ENCODE data around the gene APOBEC3G.
"Not testable (repeated sequence)": the region's sequence is repeated elsewhere in the genome, so short reads cannot be mapped to it uniquely, and the experiment has no call there.

Gene APOBEC3G

DNA sequence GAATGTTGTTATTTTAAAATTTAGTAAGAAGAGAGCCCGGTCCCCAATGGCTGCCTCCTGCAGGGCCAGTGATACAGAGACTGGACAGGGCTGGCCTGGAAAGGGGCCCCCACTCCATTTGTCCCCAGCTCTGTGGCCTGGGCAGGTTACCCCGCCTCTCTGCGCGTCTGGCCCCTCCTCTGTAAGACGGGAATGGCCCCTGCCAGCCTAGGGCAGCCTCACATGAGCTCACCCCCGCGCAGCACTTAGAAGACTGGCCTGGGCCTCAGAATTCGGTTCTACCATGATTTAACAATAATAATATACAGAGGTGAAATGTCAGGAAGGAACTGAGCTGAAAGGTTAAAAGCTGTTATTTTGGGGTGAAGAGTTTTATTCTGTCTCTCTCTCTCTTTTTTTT is 1.3 kb downstream of the APOBEC3G start:
- ATAC-seq: no peak
- TF ChIP-seq RARB (CRISPR knock-in tag; IDR thresholded peaks at IDR 0.05) (no peak), PPARA (CRISPR knock-in tag; IDR thresholded peaks at IDR 0.05; ENCODE audit: borderline replicate concordance) (no peak), BACH2 (CRISPR knock-in tag; IDR thresholded peaks at IDR 0.05; ENCODE audit: borderline replicate concordance) (no peak), ZFP3 (CRISPR knock-in tag; IDR thresholded peaks at IDR 0.05) (no peak), GLIS3 (CRISPR knock-in tag; IDR thresholded peaks at IDR 0.05) (no peak), ZNF8 (CRISPR knock-in tag; IDR thresholded peaks at IDR 0.05) (no peak), CSDC2 (CRISPR knock-in tag; IDR thresholded peaks at IDR 0.05) (no peak)
- TF ChIP-seq, protein P1, sequence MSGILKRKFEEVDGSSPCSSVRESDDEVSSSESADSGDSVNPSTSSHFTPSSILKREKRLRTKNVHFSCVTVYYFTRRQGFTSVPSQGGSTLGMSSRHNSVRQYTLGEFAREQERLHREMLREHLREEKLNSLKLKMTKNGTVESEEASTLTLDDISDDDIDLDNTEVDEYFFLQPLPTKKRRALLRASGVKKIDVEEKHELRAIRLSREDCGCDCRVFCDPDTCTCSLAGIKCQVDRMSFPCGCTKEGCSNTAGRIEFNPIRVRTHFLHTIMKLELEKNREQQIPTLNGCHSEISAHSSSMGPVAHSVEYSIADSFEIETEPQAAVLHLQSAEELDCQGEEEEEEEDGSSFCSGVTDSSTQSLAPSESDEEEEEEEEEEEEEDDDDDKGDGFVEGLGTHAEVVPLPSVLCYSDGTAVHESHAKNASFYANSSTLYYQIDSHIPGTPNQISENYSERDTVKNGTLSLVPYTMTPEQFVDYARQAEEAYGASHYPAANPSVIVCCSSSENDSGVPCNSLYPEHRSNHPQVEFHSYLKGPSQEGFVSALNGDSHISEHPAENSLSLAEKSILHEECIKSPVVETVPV (CRISPR knock-in tag; IDR thresholded peaks at IDR 0.05): no peak

DNA sequence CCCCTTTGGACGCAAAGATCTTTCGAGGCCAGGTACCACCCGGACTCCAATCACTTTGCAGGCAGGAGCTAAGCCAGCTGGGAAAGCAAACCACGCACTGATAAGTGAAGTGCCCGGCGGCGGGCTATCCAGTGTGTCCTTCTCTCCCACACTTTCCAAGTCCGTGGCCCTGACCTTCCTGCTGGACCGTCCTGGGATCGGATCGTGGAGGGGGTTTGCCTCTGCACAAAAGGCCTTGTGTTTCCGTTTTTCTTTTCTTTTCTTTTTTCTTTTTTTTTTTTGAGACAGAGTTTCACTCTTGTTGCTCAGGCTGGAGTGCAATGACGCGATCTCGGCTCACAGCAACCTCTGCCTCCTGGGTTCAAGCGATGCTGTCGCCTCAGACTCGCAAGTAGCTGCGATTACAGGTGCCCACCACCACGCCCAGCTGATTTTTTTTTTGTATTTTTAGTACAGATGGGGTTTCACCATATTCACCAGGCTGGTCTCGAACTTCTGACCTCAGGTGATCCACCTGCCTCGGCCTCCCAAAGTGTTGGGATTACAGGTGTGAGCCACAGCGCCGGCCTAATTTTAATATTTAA is 2.1 kb downstream of the APOBEC3G start:
- ATAC-seq: not testable (repeated sequence)

DNA sequence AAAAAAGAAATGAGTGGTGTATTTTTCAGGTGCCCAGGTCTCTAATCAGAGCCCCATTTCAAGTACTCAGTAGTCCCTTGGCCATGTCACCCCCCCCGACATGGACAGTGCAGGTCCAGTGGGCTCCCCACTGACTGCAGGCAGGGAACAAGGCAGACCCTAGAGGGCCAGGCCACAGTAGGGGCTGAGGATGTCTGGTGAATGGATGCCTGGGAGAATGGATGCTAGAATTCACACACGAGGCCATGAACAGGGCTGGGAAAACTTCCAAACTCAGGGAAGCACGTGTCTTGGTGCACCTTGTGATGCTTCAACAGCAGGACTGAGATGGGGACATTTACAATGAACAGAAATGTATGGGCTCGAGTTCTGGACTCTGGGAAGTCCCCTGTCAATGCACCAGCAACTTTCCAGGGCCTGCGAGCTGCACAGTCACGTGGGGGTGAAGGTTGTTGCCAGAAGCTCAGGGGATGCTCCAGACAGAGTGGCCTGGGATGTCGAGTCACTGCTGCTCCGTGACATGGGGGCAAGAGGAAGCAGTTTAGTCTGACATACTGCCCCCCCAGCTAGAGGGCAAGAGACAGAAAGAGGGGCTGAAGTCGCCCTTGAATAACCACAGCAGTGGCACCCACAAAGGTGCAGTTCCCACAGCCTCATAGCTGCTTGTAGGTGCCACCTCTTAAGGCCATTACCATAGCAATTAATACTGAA is 3.1 kb downstream of the APOBEC3G start:
- ATAC-seq: no peak
- no peak for TF ChIP-seq ESRRG (CRISPR knock-in tag; IDR thresholded peaks at IDR 0.05)
- TF ChIP-seq GLIS3 (CRISPR knock-in tag; IDR thresholded peaks at IDR 0.05): no peak
- no peak for TF ChIP-seq OSR1 (CRISPR knock-in tag; IDR thresholded peaks at IDR 0.05)
- no peak for TF ChIP-seq ARNTL (CRISPR knock-in tag; IDR thresholded peaks at IDR 0.05; ENCODE audit: borderline replicate concordance, low read depth)
- no peak for TF ChIP-seq ZFP3 (CRISPR knock-in tag; IDR thresholded peaks at IDR 0.05)
- TF ChIP-seq, protein P1 (CRISPR knock-in tag; IDR thresholded peaks at IDR 0.05): no peak
- no peak for TF ChIP-seq CSDC2 (CRISPR knock-in tag; IDR thresholded peaks at IDR 0.05)
- no peak for TF ChIP-seq RARB (CRISPR knock-in tag; IDR thresholded peaks at IDR 0.05)
- TF ChIP-seq ZNF565 (CRISPR knock-in tag; conservative IDR thresholded peaks at IDR 0.05; ENCODE audit: low read depth): no peak
- TF ChIP-seq, protein P2, sequence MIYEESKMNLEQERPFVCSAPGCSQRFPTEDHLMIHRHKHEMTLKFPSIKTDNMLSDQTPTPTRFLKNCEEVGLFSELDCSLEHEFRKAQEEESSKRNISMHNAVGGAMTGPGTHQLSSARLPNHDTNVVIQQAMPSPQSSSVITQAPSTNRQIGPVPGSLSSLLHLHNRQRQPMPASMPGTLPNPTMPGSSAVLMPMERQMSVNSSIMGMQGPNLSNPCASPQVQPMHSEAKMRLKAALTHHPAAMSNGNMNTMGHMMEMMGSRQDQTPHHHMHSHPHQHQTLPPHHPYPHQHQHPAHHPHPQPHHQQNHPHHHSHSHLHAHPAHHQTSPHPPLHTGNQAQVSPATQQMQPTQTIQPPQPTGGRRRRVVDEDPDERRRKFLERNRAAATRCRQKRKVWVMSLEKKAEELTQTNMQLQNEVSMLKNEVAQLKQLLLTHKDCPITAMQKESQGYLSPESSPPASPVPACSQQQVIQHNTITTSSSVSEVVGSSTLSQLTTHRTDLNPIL (CRISPR knock-in tag; IDR thresholded peaks at IDR 0.05; ENCODE audit: low read depth): no peak
- TF ChIP-seq SNAI2 (CRISPR knock-in tag; IDR thresholded peaks at IDR 0.05): no peak
- TF ChIP-seq ZNF8 (CRISPR knock-in tag; IDR thresholded peaks at IDR 0.05): no peak
- TF ChIP-seq, protein P3, sequence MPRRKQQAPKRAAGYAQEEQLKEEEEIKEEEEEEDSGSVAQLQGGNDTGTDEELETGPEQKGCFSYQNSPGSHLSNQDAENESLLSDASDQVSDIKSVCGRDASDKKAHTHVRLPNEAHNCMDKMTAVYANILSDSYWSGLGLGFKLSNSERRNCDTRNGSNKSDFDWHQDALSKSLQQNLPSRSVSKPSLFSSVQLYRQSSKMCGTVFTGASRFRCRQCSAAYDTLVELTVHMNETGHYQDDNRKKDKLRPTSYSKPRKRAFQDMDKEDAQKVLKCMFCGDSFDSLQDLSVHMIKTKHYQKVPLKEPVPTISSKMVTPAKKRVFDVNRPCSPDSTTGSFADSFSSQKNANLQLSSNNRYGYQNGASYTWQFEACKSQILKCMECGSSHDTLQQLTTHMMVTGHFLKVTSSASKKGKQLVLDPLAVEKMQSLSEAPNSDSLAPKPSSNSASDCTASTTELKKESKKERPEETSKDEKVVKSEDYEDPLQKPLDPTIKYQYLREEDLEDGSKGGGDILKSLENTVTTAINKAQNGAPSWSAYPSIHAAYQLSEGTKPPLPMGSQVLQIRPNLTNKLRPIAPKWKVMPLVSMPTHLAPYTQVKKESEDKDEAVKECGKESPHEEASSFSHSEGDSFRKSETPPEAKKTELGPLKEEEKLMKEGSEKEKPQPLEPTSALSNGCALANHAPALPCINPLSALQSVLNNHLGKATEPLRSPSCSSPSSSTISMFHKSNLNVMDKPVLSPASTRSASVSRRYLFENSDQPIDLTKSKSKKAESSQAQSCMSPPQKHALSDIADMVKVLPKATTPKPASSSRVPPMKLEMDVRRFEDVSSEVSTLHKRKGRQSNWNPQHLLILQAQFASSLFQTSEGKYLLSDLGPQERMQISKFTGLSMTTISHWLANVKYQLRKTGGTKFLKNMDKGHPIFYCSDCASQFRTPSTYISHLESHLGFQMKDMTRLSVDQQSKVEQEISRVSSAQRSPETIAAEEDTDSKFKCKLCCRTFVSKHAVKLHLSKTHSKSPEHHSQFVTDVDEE (CRISPR knock-in tag; IDR thresholded peaks at IDR 0.05): no peak
- TF ChIP-seq TOX (CRISPR knock-in tag; IDR thresholded peaks at IDR 0.05; ENCODE audit: borderline replicate concordance): no peak
- TF ChIP-seq, protein P4, sequence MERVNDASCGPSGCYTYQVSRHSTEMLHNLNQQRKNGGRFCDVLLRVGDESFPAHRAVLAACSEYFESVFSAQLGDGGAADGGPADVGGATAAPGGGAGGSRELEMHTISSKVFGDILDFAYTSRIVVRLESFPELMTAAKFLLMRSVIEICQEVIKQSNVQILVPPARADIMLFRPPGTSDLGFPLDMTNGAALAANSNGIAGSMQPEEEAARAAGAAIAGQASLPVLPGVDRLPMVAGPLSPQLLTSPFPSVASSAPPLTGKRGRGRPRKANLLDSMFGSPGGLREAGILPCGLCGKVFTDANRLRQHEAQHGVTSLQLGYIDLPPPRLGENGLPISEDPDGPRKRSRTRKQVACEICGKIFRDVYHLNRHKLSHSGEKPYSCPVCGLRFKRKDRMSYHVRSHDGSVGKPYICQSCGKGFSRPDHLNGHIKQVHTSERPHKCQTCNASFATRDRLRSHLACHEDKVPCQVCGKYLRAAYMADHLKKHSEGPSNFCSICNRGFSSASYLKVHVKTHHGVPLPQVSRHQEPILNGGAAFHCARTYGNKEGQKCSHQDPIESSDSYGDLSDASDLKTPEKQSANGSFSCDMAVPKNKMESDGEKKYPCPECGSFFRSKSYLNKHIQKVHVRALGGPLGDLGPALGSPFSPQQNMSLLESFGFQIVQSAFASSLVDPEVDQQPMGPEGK (CRISPR knock-in tag; IDR thresholded peaks at IDR 0.05; ENCODE audit: borderline replicate concordance): no peak
- TF ChIP-seq BACH2 (CRISPR knock-in tag; IDR thresholded peaks at IDR 0.05; ENCODE audit: borderline replicate concordance): no peak
- TF ChIP-seq ZFP30 (CRISPR knock-in tag; IDR thresholded peaks at IDR 0.05): no peak
- TF ChIP-seq ZC3H10 (CRISPR knock-in tag; IDR thresholded peaks at IDR 0.05): no peak
- no peak for TF ChIP-seq ZNF70 (CRISPR knock-in tag; IDR thresholded peaks at IDR 0.05)
- TF ChIP-seq PPARA (CRISPR knock-in tag; IDR thresholded peaks at IDR 0.05; ENCODE audit: borderline replicate concordance): no peak

Measured in SK-N-SH treated with all-trans-retinoic acid at 6 μM for 48 hours (cell line).